H1 (cell line): ENCODE results near the gene CRACDL. TPM values are rescaled to one million over a fixed set of nuclear protein-coding genes. Genes with fewer than 3 reads are reported as not detected.

Experiments used
- CTCF ChIA-PET: fragments of 300-600 bp; sonication (Branson Sonifier 250); formaldehyde crosslinking; loops from one replicate; lab custom pipeline; 2021; ENCODE audit not compliant: partially characterized antibody; lab: Charles Lee
- POLR2A ChIA-PET: fragments of 300-600 bp; sonication (Branson Sonifier 250); formaldehyde crosslinking; loops from one replicate; lab custom pipeline; 2021; ENCODE audit warnings: inconsistent platforms; ENCODE audit not compliant: partially characterized antibody; lab: Charles Lee
- DNase-seq, 2 experiments: peaks; one replicate each; pipeline versions ENCODE4 v3.0.0 to v3.0.0-alpha.2; 2010 to 2022; ENCODE audit warnings: low spot score in 2 of 2, low read depth in 1 of 2, mixed read lengths in 1 of 2
- FAIRE-seq: peaks from 2 replicates; lab custom pipeline; 2011; peaks lifted over from hg19 to GRCh38; lab: Jason Lieb, UNC
- H2AFZ ChIP-seq: 2 replicates; pipeline ENCODE4 v1.8.1; 2012; ENCODE audit warnings: low read length, inconsistent platforms
- H2AK5ac ChIP-seq: 2 replicates; pipeline ENCODE4 v1.6.1; 2013; ENCODE audit warnings: low read depth, low read length
- H2BK120ac ChIP-seq: replicated peaks from 2 replicates; pipeline ENCODE3; 2013; ENCODE audit warnings: low read depth, low read length, inconsistent platforms
- H2BK12ac ChIP-seq: 2 replicates; pipeline ENCODE4 v1.6.1; 2013; ENCODE audit warnings: low read depth, low read length
- H2BK15ac ChIP-seq: 2 replicates; pipeline ENCODE4 v1.6.1; 2013; ENCODE audit warnings: low read length
- H2BK20ac ChIP-seq: 2 replicates; pipeline ENCODE4 v1.6.1; 2013; ENCODE audit warnings: low read length
- H2BK5ac ChIP-seq: 2 replicates; pipeline ENCODE4 v1.6.1; 2013; ENCODE audit warnings: low read depth, low read length
- H3K14ac ChIP-seq: 2 replicates; pipeline ENCODE4 v1.6.1; 2013; ENCODE audit warnings: inconsistent platforms; ENCODE audit not compliant: insufficient read length
- H3K18ac ChIP-seq: 2 replicates; pipeline ENCODE4 v1.6.1; 2013; ENCODE audit warnings: low read length; ENCODE audit errors: extremely low read depth
- H3K23ac ChIP-seq: 2 replicates; pipeline ENCODE4 v1.6.1; 2013; ENCODE audit warnings: inconsistent platforms; ENCODE audit not compliant: insufficient read length
- H3K23me2 ChIP-seq: 2 replicates; pipeline ENCODE4 v1.6.1; 2013; ENCODE audit warnings: low read depth, low read length
- H3K27ac ChIP-seq: 2 replicates; pipeline ENCODE4 v1.6.1; 2011; ENCODE audit warnings: low read depth, low read length, inconsistent platforms
- H3K27me3 ChIP-seq, 4 experiments: replicated peaks in 1 of 4; 1 replicate in 1 of 4; 2 replicates in 3 of 4; pipeline versions ENCODE4 v1.6.1 to v1.8.1; 2011 to 2013; ENCODE audit warnings: low read length in 3 of 4, mild to moderate bottlenecking in 3 of 4, inconsistent platforms in 2 of 4, mixed read lengths in 2 of 4, moderate library complexity in 1 of 4; ENCODE audit not compliant: control insufficient read depth in 3 of 4, insufficient read depth in 3 of 4; ENCODE audit errors: extremely low read depth in 1 of 4
- H3K36me3 ChIP-seq, 4 experiments: 2 replicates each; pipeline versions ENCODE4 v1.6.1 to v1.8.1; 2011 to 2013; ENCODE audit warnings: mild to moderate bottlenecking in 4 of 4, low read length in 3 of 4, moderate library complexity in 2 of 4, control low read depth in 1 of 4, inconsistent platforms in 1 of 4; ENCODE audit not compliant: insufficient read depth in 4 of 4, control insufficient read depth in 2 of 4
- H3K4ac ChIP-seq: replicated peaks from 2 replicates; pipeline ENCODE3; 2013; ENCODE audit warnings: low read length, low read depth, mixed read lengths, inconsistent platforms; ENCODE audit not compliant: insufficient read length
- H3K4me1 ChIP-seq, 4 experiments: replicated peaks in 1 of 4; 1 replicate in 1 of 4; 2 replicates in 3 of 4; pipeline versions ENCODE4 v1.6.1 to v1.8.1; 2011 to 2013; ENCODE audit warnings: low read length in 3 of 4, inconsistent platforms in 2 of 4, mixed read lengths in 1 of 4; ENCODE audit not compliant: insufficient read depth in 4 of 4, control insufficient read depth in 3 of 4
- H3K4me2 ChIP-seq, 2 experiments: 2 replicates each; pipeline versions ENCODE4 v1.6.1 to v1.8.1; 2011 to 2013; ENCODE audit warnings: low read depth in 2 of 2, low read length in 2 of 2, control low read depth in 1 of 2, inconsistent platforms in 1 of 2, mild to moderate bottlenecking in 1 of 2; ENCODE audit not compliant: insufficient read depth in 1 of 2
- H3K4me3 ChIP-seq, 4 experiments: fragments of 200-600, 300-600 bp in 1 of 4; sonication (generic), shearing (Covaris generic), sonication (Bioruptor Twin) in 1 of 4; 2 replicates each; pipeline versions ENCODE4 v1.5.1 to v1.8.1; 2011 to 2016; ENCODE audit warnings: low read length in 4 of 4, low read depth in 3 of 4, control low read depth in 2 of 4, inconsistent platforms in 2 of 4, mild to moderate bottlenecking in 2 of 4, mixed read lengths in 1 of 4, moderate library complexity in 1 of 4; ENCODE audit not compliant: insufficient read depth in 2 of 4; ENCODE audit errors: extremely low read depth in 1 of 4
- H3K56ac ChIP-seq: replicated peaks from 2 replicates; pipeline ENCODE3; 2013; ENCODE audit warnings: low read depth, mild to moderate bottlenecking, mixed read lengths, low read length, inconsistent platforms; ENCODE audit not compliant: insufficient read length
- H3K79me1 ChIP-seq: 2 replicates; pipeline ENCODE4 v1.6.1; 2013; ENCODE audit warnings: low read depth, low read length, control low read depth
- H3K79me2 ChIP-seq, 2 experiments: 2 replicates each; pipeline versions ENCODE4 v1.6.1 to v1.8.1; 2012 to 2013; ENCODE audit warnings: low read length in 2 of 2, mild to moderate bottlenecking in 2 of 2, inconsistent platforms in 1 of 2; ENCODE audit not compliant: insufficient read depth in 2 of 2, control insufficient read depth in 1 of 2
- H3K9ac ChIP-seq, 4 experiments: replicated peaks in 1 of 4; 1 replicate in 1 of 4; 2 replicates in 3 of 4; pipeline versions ENCODE4 v1.6.1 to v1.8.1; 2011 to 2013; ENCODE audit warnings: low read depth in 3 of 4, low read length in 3 of 4, control low read depth in 2 of 4, mild to moderate bottlenecking in 2 of 4, moderate library complexity in 2 of 4, inconsistent platforms in 1 of 4; ENCODE audit errors: extremely low read depth in 1 of 4
- H3K9me3 ChIP-seq, 2 experiments: 2 replicates each; pipeline versions ENCODE4 v1.6.1 to v1.8.1; 2012 to 2013; ENCODE audit warnings: mild to moderate bottlenecking in 2 of 2, moderate library complexity in 2 of 2, control low read depth in 1 of 2, inconsistent platforms in 1 of 2, low read depth in 1 of 2, low read length in 1 of 2, mixed read lengths in 1 of 2; ENCODE audit not compliant: insufficient read depth in 2 of 2
- H4K20me1 ChIP-seq, 2 experiments: replicated peaks in 1 of 2; 2 replicates each; pipeline versions ENCODE3 to v1.8.1; 2011 to 2013; ENCODE audit warnings: inconsistent platforms in 2 of 2, low read length in 2 of 2, mild to moderate bottlenecking in 1 of 2; ENCODE audit not compliant: insufficient read depth in 2 of 2, control insufficient read depth in 1 of 2
- H4K5ac ChIP-seq: 2 replicates; pipeline ENCODE4 v1.6.1; 2013; ENCODE audit warnings: low read length, low read depth, mixed read lengths, inconsistent platforms; ENCODE audit not compliant: insufficient read length
- H4K8ac ChIP-seq: 2 replicates; pipeline ENCODE4 v1.8.0; 2013; ENCODE audit warnings: mild to moderate bottlenecking, moderate library complexity, low read length, inconsistent platforms; ENCODE audit not compliant: insufficient read depth; ENCODE audit errors: extremely low read depth
- H4K91ac ChIP-seq: replicated peaks from 2 replicates; pipeline ENCODE3; 2013; ENCODE audit warnings: low read length, mixed read lengths, inconsistent platforms; ENCODE audit not compliant: insufficient read length
- ASH2L ChIP-seq: fragments of 200-600, 300-600 bp; sonication (generic); IDR thresholded peaks from one replicate; pipeline ENCODE4 v1.7.1; 2017; ENCODE audit warnings: low read length
- EP300 ChIP-seq, 2 experiments: IDR thresholded peaks; 1 replicate in 1 of 2; 2 replicates in 1 of 2; pipeline ENCODE4 v1.6.1; 2011 to 2012; ENCODE audit warnings: low read depth in 2 of 2, low read length in 2 of 2, mild to moderate bottlenecking in 2 of 2, borderline replicate concordance in 1 of 2, inconsistent platforms in 1 of 2, moderate library complexity in 1 of 2
- KDM5A ChIP-seq: fragments of 200-600 bp; IDR thresholded peaks from 2 replicates; pipeline ENCODE4 v1.7.1; 2012; ENCODE audit warnings: mild to moderate bottlenecking, low read length, inconsistent platforms, mixed read lengths
- MAFK ChIP-seq: IDR thresholded peaks from 2 replicates; pipeline ENCODE4 v1.6.1; 2012; ENCODE audit warnings: low read depth, mild to moderate bottlenecking, improper control_type of control experiment, low read length
- NANOG ChIP-seq: IDR thresholded peaks from 2 replicates; pipeline ENCODE4 v1.6.1; 2011; ENCODE audit warnings: low read length, low read depth, mild to moderate bottlenecking, inconsistent platforms; ENCODE audit not compliant: insufficient read depth, poor library complexity, severe bottlenecking
- NRF1 ChIP-seq: IDR thresholded peaks from 2 replicates; pipeline ENCODE4 v1.6.1; 2011; ENCODE audit warnings: mild to moderate bottlenecking, low read depth, low read length, improper control_type of control experiment
- PHF8 ChIP-seq: fragments of 200-600 bp; sonication (generic); conservative IDR thresholded peaks from 2 replicates; pipeline ENCODE4 v1.7.1; 2012; ENCODE audit warnings: low read depth, mild to moderate bottlenecking, inconsistent platforms, low read length, moderate library complexity
- POU5F1 ChIP-seq: IDR thresholded peaks from 2 replicates; pipeline ENCODE4 v1.6.1; 2011; ENCODE audit warnings: low read depth, mild to moderate bottlenecking, low read length, moderate library complexity
- SIN3A ChIP-seq, 2 experiments: IDR thresholded peaks in 1 of 2; conservative IDR thresholded peaks in 1 of 2; 2 replicates each; pipeline ENCODE4 v1.6.1; 2011 to 2012; ENCODE audit warnings: low read length in 2 of 2, improper control_type of control experiment in 1 of 2, low read depth in 1 of 2, mild to moderate bottlenecking in 1 of 2
- SIRT6 ChIP-seq: IDR thresholded peaks from one replicate; pipeline ENCODE4 v1.7.1; 2012; ENCODE audit warnings: low read length, inconsistent platforms
- SIX5 ChIP-seq: IDR thresholded peaks from 2 replicates; pipeline ENCODE4 v1.6.1; 2011; ENCODE audit warnings: mild to moderate bottlenecking, low read depth, low read length
- SP4 ChIP-seq: IDR thresholded peaks from 2 replicates; pipeline ENCODE4 v1.6.1; 2012; ENCODE audit warnings: low read length, inconsistent platforms
- TAF1 ChIP-seq: IDR thresholded peaks from 2 replicates; pipeline ENCODE4 v1.6.1; 2011; ENCODE audit warnings: mild to moderate bottlenecking, low read depth, low read length
- WGBS, 2 experiments: shearing (Covaris generic) in 1 of 2; methylation state at CpG; one replicate each; pipeline versions ENCODE4 v1.1.6 to v1.1.7; 2013 to 2015; ENCODE audit warnings: low lambda C conversion rate in 2 of 2, mixed read lengths in 2 of 2, inconsistent platforms in 1 of 2, low coverage in 1 of 2, missing lambda C conversion rate in 1 of 2; ENCODE audit not compliant: insufficient replicate concordance in 2 of 2, insufficient coverage in 1 of 2, insufficient read length in 1 of 2; ENCODE audit errors: extremely low coverage in 1 of 2, missing lambda C conversion rate in 1 of 2; 5-methylcytosine and 5-hydroxymethylcytosine counted together
- polyA plus RNA-seq, 7 experiments: library from polyadenylated mRNA; depleted of rRNA in 3 of 7; stranded (reverse) in 5 of 7; unstranded in 2 of 7; fragments of >200 nt in 5 of 7; fragments of 200-250 nt in 2 of 7; gene quantifications; 1 replicate in 5 of 7; 2 replicates in 1 of 7; 4 replicates in 1 of 7; pipeline versions ENCODE4 v1.2.1 to v1.2.3, GENCODE V29; 2011 to 2013; ENCODE audit warnings: missing spikeins in 2 of 7, mixed read lengths in 2 of 7
- total RNA-seq: library from RNA; stranded (reverse); fragmentation: NEBNext Ultra II Directional; extraction: Animal tissue kit (Norgen Biotek cat#: 25700); gene quantifications from 2 replicates; pipeline ENCODE4 v1.2.1, GENCODE V29; 2021

The CRACDL gene
- total and polyA plus RNA-seq, 2 of the 8 experiments (the other 6 are each of a cell fraction or from before 2014, with no cell fraction given) = 0.07 to 0.38 TPM

GRCh38 chr2:98818164-98818563, 117.9 kb downstream of the CRACDL start:
- H2BK5ac ChIP-seq = no peak overlapping the region
- H3K9ac ChIP-seq = no peak overlapping the region
- H3K4me1 ChIP-seq = no peaks in the 10 kb centered on the region
- no peaks in the 10 kb centered on the region for H4K20me1 ChIP-seq
- H2BK20ac ChIP-seq = no peak overlapping the region
- no peak overlapping the region for H4K91ac ChIP-seq
- no peak overlapping the region for H2AFZ ChIP-seq
- WGBS, 2 experiments = 86% methylated on average over 5 of the region's 5 CpGs; no CpG with 5 or more reads in 1 of the 2 experiments
- peaks cover 5% of the 10 kb centered on the region; the same call in 1 of the 2 replicates for H3K23me2 ChIP-seq
- H3K56ac ChIP-seq = no peak overlapping the region
- H3K18ac ChIP-seq = no peak overlapping the region
- H2BK15ac ChIP-seq = no peak overlapping the region
- ChIA-PET POLR2A (no interaction called here), CTCF (interaction anchor here (1.0 to 1.6 kb wide), 3 partner anchors 11 to 184 kb away, joined by 3 to 7 read pairs (median 5); no protein-coding TSS in a partner anchor)
- DNase-seq = no peak
- H4K5ac ChIP-seq = no peak overlapping the region
- H3K36me3 ChIP-seq = peaks cover 0 to 8% (median 0%) of the 10 kb centered on the region in 4 experiments; a peak in 2 of 8 replicates
- no peak overlapping the region for H4K8ac ChIP-seq
- no peak overlapping the region for H3K4me2 ChIP-seq
- H3K4ac ChIP-seq = no peak overlapping the region
- peaks cover 9 to 25% (median 18%) of the 10 kb centered on the region in 4 experiments for H3K27me3 ChIP-seq
- H2AK5ac ChIP-seq = no peak overlapping the region
- no peak for FAIRE-seq
- no peak overlapping the region for H3K14ac ChIP-seq
- H3K9me3 ChIP-seq = peaks cover 0 to 8% of the 10 kb centered on the region in 2 experiments; a peak in 3 of 4 replicates
- H3K4me3 ChIP-seq = no peak overlapping the region
- H3K23ac ChIP-seq = no peak overlapping the region
- H3K79me1 ChIP-seq = no peaks in the 10 kb centered on the region
- no peaks in the 10 kb centered on the region for H3K79me2 ChIP-seq
- no peak overlapping the region for H2BK120ac ChIP-seq
- no peak overlapping the region for H3K27ac ChIP-seq
- H2BK12ac ChIP-seq = no peak overlapping the region
- TF ChIP-seq SP4 (no peak), MAFK (no peak), PHF8 (no peak), NANOG (no peak), SIN3A (conservative IDR thresholded peaks at IDR 0.05 in 1 of 2, IDR thresholded peaks at IDR 0.05 in 1 of 2; ENCODE audit: low read depth in 1 of 2, low read length in 2 of 2) (no peak), SIRT6 (no peak), TAF1 (no peak), NRF1 (no peak), KDM5A (no peak), EP300 (IDR thresholded peaks at IDR 0.05; ENCODE audit: borderline replicate concordance in 1 of 2, low read depth in 2 of 2, low read length in 2 of 2) (no peak), ASH2L (no peak), SIX5 (no peak), POU5F1 (no peak)
- TF ChIP-seq, all 59 proteins: peak for 0
